GM23248 (cell line): ENCODE data around the gene ALOX15.

Source experiments
- EZH2 ChIP-seq: fragments of 200-600 bp; sonication (generic); IDR thresholded peaks from 2 replicates; pipeline ENCODE4 v1.6.1; 2018; ENCODE audit warnings: antibody characterized with exemption, mild to moderate bottlenecking; ENCODE audit not compliant: insufficient read depth, poor library complexity, severe bottlenecking
- EZH2phosphoT487 ChIP-seq: fragments of 200-600 bp; sonication (generic); IDR thresholded peaks from 2 replicates; pipeline ENCODE4 v1.6.1; 2018; ENCODE audit warnings: antibody characterized with exemption, moderate library complexity, mild to moderate bottlenecking, low read depth; ENCODE audit not compliant: insufficient read depth

DNA sequence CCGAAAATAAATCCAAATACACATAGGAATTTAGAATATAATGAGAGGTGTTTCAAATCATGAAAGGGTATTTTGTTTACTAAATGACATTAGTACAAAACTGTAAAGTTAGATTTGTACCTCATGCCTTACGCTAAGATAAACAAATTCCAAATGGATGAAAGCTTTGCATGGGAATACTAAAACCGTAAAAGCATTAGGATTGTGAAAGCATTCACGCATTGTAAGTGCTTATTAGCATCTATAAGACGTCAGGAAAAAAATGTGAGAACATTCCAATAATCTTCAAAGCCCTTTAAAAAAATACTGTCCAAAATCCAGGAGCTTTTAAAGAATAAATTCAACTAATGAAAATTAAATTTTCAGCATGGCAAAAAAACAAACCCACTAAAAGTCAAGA lies 24.8 kb upstream of the ALOX15 start:
- TF ChIP-seq EZH2 (no peak), EZH2phosphoT487 (no peak)
